HFFc6 (cell line): ENCODE data around the gene TSPAN2. TPM values are rescaled to one million over a fixed set of nuclear protein-coding genes. Genes with fewer than 3 reads are reported as not detected.

Source experiments
- DNase-seq: peaks from one replicate; pipeline ENCODE4 v3.0.0-alpha.2; 2018
- H3K27ac Mint-ChIP-seq: 2 replicates; pipeline ENCODE4 v1.8.0; 2020; ENCODE audit warnings: mild to moderate bottlenecking, mixed read lengths
- H3K27me3 Mint-ChIP-seq: 2 replicates; pipeline ENCODE4 v1.8.0; 2021; ENCODE audit warnings: mild to moderate bottlenecking, moderate library complexity, mixed read lengths; ENCODE audit not compliant: insufficient read depth
- H3K36me3 Mint-ChIP-seq: 2 replicates; pipeline ENCODE4 v1.8.0; 2021; ENCODE audit warnings: low read depth, mixed read lengths
- H3K4me1 Mint-ChIP-seq: 2 replicates; pipeline ENCODE4 v1.8.0; 2020; ENCODE audit warnings: low read depth, mixed read lengths
- H3K4me3 Mint-ChIP-seq: 2 replicates; pipeline ENCODE4 v1.8.0; 2020; ENCODE audit warnings: mild to moderate bottlenecking, moderate library complexity, mixed read lengths
- H3K9me3 Mint-ChIP-seq: 2 replicates; pipeline ENCODE4 v1.8.0; 2020; ENCODE audit warnings: mild to moderate bottlenecking, mixed read lengths
- total RNA-seq, 6 experiments: library from RNA; stranded (reverse); fragmentation: NEBNext Ultra II Directional; extraction: Animal tissue kit (Norgen Biotek cat#: 25700); gene quantifications; 2 replicates in 1 of 6; 3 replicates in 5 of 6; pipeline ENCODE4 v1.2.3, GENCODE V29; 2021
- TF ChIP-seq, protein P1 (sequence below): fragments of 200-600 bp; sonication (generic); IDR thresholded peaks from 2 replicates; pipeline ENCODE4 v1.5.0; 2021; ENCODE audit warnings: antibody characterized with exemption, mild to moderate bottlenecking

Gene TSPAN2
- total RNA-seq, 6 experiments from 2014 or later = 4.2 to 6.9 (median 5.1) TPM

DNA sequence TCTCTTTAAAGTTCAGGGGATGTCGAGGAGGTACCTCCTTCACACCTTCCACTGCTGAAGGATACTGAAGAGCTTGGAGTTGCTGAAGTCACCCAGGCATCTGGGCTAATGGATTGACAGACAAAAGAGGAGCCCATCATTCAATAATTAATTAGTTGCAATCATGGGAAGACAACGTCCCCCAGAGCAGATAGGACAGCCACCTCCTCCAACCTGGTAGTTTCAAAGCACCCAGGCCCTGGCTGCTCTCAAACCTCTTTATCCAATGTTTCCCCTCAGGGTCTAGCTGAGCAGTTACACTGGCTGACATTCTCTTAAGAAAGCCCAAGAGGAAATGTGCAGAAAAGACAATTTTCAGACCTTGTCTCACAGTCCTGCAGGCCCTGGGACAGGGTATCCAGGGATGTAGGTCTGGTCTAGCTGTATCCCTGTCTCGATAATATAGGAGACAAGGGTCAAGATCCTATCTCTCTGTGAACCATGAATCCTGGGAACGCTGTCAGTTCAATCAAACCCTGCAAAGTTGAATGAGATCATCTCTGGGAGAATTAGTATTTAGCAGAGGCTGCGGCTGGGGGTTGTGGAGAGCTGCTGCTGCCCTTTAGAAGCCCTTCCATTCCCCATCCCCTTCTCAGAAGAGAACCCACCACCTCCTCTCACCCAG, 1.1 kb downstream of the TSPAN2 start:
- Mint-ChIP-seq H3K36me3 (no peaks in the 10 kb centered on the region), H3K4me1 (peaks cover 14% of the 10 kb centered on the region), H3K27ac (no peak overlapping the region), H3K4me3 (peak overlapping the region; percentile 74), H3K9me3 (no peaks in the 10 kb centered on the region), H3K27me3 (no peaks in the 10 kb centered on the region; the same call in 1 of the 2 replicates)
- no peak for DNase-seq
- TF ChIP-seq, protein P1, sequence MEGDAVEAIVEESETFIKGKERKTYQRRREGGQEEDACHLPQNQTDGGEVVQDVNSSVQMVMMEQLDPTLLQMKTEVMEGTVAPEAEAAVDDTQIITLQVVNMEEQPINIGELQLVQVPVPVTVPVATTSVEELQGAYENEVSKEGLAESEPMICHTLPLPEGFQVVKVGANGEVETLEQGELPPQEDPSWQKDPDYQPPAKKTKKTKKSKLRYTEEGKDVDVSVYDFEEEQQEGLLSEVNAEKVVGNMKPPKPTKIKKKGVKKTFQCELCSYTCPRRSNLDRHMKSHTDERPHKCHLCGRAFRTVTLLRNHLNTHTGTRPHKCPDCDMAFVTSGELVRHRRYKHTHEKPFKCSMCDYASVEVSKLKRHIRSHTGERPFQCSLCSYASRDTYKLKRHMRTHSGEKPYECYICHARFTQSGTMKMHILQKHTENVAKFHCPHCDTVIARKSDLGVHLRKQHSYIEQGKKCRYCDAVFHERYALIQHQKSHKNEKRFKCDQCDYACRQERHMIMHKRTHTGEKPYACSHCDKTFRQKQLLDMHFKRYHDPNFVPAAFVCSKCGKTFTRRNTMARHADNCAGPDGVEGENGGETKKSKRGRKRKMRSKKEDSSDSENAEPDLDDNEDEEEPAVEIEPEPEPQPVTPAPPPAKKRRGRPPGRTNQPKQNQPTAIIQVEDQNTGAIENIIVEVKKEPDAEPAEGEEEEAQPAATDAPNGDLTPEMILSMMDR = no peak

DNA sequence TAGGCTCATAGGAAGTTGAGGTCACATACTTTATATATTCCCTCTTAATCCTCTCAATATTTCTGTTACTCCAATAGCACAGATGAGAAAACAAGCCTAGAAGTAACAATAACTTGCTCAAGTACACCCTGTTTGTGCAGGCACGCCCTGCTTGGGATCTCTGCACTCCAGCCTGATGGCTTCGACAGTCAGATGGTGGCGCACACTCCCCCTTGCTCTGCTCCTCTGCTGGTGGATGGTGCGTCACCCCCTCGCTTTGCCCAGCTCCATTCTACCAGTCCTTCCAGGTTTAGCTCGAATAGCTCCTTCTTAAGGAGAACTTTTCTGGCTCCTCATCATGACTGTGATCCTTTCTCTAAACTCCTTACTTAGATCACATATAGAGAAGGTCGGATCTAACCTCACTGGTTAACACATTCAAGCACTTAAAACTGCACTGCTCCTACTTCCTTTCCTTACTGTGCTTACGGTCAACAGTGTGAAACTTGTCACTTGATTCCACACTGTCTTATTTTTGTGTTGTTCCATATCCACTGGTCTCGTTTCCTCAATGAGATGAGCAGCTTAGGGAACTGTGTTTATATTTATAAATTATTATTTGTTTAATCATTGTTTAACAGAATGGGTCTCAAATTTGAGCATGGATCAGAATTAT, 3.0 kb downstream of the TSPAN2 start:
- DNase-seq = no peak
- peaks cover 14% of the 10 kb centered on the region for H3K4me1 Mint-ChIP-seq
- no peaks in the 10 kb centered on the region for H3K36me3 Mint-ChIP-seq
- TF ChIP-seq, protein P1 = no peak
- H3K27ac Mint-ChIP-seq = no peak overlapping the region
- H3K27me3 Mint-ChIP-seq = no peaks in the 10 kb centered on the region; the same call in 1 of the 2 replicates
- no peak overlapping the region for H3K4me3 Mint-ChIP-seq
- H3K9me3 Mint-ChIP-seq = no peaks in the 10 kb centered on the region

DNA sequence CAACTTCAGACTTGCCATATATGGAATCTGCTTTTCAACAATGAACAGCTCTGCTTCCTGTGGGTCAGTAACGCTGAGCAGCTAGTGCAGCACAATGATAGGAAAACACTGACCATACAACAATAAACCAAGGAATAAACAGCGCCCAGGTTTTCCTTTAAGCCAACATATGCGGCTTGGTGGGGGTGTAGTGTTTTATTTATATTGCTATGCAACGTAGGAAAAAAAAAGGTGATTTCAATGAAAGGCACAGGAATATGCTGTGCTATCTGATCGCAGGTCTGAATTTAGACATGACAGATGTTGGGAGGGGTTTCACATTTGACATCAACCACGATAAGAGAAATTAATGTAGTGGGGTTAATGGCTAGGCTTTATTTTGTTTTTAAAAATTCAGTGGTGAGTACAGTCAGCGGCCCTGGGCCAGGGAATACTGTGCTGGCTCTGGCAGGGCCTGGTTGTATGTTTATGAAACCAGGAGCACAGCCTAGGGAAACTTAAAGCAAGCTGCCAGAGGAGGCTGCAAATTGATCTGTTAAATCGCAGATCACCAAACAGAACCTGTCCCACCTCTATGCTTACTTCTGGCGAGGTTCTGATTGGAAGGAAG, 4.3 kb downstream of the TSPAN2 start:
- H3K4me1 Mint-ChIP-seq = peaks cover 4% of the 10 kb centered on the region
- TF ChIP-seq, protein P1 = no peak
- no peak overlapping the region for H3K4me3 Mint-ChIP-seq
- no peaks in the 10 kb centered on the region; the same call in 1 of the 2 replicates for H3K27me3 Mint-ChIP-seq
- DNase-seq = no peak
- H3K36me3 Mint-ChIP-seq = no peaks in the 10 kb centered on the region
- H3K27ac Mint-ChIP-seq = no peak overlapping the region
- H3K9me3 Mint-ChIP-seq = no peaks in the 10 kb centered on the region

DNA sequence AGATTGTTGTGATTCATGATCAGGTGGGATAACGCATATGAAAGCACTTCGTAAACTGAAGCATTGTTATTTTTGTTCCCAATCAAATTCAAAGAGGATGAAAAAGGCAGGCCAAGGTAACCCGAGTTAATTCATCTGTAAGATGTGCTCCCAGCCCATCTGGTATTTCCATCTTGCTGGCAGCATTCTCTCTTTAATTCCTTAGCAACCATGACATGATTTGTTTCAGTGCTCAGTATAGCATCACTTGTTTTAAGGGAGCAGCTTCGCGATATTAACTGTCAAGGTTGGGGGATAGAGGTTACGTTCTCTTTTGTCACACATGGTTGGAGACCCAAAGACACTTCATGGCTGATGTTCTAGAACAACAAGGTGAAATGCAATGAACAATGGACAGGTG, 6.4 kb downstream of the TSPAN2 start:
- Mint-ChIP-seq H3K27me3 (peaks cover 5% of the 10 kb centered on the region), H3K9me3 (no peaks in the 10 kb centered on the region), H3K4me1 (peaks cover 2% of the 10 kb centered on the region; the same call in 1 of the 2 replicates), H3K36me3 (no peaks in the 10 kb centered on the region), H3K4me3 (no peak overlapping the region), H3K27ac (no peak overlapping the region)
- TF ChIP-seq, protein P1 = no peak
- DNase-seq = no peak

DNA sequence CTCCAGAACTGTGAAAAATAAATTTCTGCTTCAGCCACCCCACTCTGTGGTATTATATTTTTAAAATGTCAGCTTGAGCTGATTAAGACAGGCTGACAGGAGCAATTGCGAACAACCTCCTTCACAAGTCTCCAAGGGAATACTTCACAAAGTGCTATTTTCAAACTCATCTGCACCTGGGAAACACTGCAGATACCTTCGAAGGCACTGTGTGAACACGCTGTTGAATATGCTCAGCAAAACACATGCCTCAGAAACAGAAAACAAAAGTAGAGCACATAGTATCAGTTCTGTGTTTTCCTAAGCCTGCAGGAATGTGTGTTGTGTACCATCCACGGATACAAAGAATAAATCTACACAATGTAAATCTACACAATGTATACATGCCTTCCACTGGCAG, 10.6 kb downstream of the TSPAN2 start:
- Mint-ChIP-seq H3K27me3 (peaks cover 12% of the 10 kb centered on the region; the same call in 1 of the 2 replicates), H3K4me3 (no peak overlapping the region), H3K27ac (no peak overlapping the region), H3K36me3 (no peaks in the 10 kb centered on the region), H3K4me1 (peaks cover 27% of the 10 kb centered on the region), H3K9me3 (no peaks in the 10 kb centered on the region)
- DNase-seq = no peak
- TF ChIP-seq, protein P1 = no peak
